ENCODE data around the gene DLG2. TPM values are rescaled to one million over a fixed set of nuclear protein-coding genes. Genes with fewer than 3 reads are reported as not detected.
A peak's percentile ranks its signal among the peaks of the same experiment; 100 is the strongest.
"Not testable (repeated sequence)": the region's sequence is repeated elsewhere in the genome, so short reads cannot be mapped to it uniquely, and the experiment has no call there.

Gene DLG2
- total RNA-seq, 1 experiment from 2014 or later: 0.72 TPM

DNA sequence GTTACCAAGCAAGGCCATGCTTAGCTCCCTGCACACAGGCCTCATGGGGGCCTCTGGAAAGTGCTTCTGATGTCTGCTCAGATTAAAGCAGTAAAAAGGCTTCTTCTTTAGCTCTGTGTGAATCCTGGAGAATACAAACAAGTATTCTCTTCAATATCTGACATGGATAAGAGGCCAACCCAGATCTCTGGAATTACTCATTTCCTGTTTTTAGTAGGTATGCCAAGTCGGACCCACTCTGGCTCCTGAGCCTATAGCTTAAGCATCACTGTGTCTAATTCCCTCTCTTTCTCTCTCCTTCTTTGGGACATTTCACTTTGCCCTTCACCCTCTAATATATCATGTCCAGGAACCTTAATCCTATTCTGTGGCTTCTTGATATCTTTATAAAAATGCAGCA lies 1811.4 kb downstream of the DLG2 start:
- DNase-seq (ENCODE audit: low spot score): peak; percentile 37

DNA sequence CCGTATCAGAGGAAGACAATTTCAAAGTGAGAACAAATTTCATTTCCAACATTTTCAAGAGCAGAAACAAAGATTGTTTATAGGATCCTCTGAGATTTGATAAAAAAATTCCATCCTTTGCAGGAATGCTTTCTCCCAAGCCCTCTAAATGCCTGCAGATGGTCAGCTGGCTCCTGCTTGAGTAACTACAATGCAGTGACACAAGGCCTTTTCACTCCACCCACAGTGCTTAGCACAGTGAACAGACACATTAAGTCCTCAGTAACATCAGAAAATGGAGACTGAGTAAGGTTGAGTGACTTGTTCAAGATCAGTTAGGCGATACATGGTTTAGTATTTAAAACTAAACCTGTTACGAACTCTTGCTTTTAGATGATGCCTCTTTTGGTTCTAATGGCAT lies 1813.8 kb downstream of the DLG2 start:
- DNase-seq (ENCODE audit: low spot score): no peak

DNA sequence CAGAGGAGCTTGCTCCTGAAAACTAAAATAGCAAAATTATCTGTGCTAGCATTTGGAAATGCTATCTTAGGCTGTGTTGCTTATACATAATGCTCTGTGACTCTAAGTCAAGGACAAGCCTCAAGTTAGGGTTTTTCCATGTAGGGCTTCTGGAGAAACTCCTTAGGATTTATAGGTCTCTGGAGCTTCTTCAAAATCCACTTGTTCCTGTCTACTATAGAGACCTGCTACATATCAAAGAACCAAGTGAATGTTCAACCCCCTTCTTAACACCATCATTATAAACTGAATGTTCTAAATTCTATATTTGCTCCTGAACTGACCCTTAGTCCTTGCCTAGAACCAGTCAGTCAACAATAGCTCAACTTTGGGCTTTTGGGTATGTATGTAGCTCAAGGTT lies 1817.9 kb downstream of the DLG2 start:
- DNase-seq (ENCODE audit: low spot score): no peak

DNA sequence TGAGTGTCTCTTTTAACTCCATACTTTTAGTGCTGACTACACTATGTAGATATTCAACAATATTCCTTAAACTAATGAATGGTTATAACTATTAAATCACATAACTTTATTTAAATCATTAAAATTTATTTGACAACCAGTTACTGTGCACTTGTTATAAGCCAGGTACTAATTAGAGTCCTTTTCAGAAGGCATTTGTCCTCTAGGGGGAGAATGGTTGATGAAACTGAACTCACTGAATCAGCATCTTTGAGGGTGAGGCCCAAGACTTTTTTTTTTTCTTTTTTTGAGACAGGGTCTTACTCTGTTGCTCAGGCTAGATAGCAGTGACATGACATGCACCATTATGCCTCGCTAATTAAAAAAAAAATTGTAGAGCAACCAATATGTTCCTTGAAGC lies 1825.3 kb downstream of the DLG2 start:
- DNase-seq (ENCODE audit: low spot score): no peak

DNA sequence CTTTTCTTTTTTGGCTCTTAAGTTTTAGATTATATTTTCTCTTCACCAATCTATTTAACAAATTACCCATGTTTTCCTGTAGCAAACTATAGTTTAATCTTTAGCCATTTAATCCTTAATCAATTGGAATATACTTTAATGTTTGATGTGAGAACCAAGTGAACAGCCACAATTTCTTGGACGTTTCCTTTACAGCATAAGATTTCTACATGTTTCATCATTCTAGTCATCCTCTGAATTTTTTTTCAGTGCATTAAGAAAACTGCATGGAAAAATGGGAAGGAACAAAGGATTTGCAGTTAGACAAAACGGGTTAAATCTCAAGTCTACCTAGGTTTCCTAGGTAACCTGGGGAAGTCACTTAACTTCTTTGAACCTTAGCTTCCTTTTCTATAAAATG lies 1833.8 kb downstream of the DLG2 start:
- DNase-seq (ENCODE audit: low spot score): no peak

DNA sequence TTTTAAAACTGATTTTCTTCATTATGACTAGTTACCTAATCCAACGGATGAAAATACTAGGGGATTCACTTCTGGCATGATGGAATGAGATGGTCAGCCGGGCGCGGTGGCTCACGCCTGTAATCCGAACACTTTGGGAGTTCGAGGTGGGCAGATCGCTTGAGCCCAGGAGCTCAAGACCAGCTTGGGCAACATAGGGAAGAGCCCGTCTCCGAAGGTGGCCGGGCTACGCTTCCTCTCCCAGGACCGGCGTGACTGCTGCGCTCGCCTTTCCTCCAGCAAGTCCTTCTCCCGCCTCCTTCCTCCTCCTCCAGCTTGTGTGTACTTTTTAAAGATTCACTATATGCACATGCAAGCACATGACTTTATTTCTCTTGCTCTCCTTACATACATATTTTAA lies 1835.6 kb downstream of the DLG2 start:
- no peak for DNase-seq (ENCODE audit: low spot score)

DNA sequence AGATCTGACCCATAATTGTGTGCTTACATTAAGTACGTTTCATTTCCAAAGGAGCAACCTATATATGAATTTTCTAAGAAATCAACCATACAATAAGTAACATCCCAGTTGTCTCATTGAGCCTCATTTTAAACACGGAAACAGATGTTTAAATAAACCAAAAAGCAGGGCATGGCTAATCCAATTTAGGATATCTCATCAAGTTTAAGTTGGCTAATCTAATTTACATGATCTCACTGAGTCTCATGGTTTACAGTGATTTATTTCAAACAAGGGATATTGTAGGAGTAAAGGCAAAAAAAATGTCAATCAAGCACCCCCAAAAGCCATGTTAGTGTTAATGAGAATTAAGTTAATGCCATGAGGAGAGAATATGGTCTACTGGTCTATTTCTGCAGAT lies 1841.2 kb downstream of the DLG2 start:
- no peak for DNase-seq (ENCODE audit: low spot score)

DNA sequence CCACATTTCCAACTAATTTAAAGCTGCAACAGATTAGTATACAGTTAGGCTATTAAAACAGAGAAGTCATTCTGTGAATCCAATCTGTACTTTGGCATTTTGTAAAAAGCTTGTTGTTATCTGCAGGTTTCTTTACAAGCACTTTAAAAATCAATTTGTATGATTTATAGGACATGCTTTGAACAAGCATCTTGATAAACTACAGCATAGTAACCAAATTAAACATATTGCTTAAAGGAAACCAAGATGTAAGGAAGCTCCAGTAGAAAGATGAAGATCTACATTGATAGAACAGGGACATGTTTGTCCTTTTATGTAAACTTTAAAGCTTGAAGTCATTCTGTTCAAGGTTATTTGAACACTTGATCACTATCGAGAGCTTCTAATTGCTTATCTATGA lies 1842.7 kb downstream of the DLG2 start:
- DNase-seq (ENCODE audit: low spot score): no peak

DNA sequence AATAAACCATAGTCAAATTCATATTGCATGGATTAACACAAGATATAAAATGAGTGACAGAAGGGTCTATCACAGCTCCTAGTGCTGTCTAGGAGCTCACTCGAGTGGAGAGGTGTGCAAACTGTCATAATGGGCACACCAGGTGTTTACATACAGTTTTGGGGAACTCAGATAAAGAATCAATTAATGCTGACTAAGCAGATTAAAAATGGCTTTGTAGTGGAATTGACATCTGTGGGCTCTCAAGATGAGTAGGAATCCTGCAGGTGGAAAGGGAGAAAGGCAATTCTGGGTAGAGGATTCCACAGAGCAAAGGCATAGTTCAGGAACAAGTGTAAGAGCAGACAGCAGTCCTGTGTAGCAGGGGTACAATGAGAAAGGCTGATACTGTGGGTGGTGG lies 1844.8 kb downstream of the DLG2 start:
- no peak for DNase-seq (ENCODE audit: low spot score)

DNA sequence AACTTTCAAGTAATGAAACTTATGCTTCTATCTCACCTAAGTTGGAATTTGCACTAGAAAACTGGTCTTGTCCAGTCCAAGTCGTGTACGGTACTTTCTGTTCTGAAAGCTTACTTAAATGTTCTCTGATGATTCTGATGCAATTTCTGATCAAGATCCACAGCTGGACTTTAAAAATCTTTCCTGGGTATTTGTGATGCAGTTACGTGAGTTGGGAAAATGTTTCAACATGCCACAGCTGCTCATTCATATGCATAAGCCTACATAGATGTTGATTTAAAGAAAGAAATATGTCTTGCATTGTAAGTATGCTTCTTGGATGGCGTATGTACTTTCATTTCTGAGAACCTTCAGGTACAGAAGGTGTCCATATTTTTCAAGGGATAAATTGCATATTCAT lies 1847.3 kb downstream of the DLG2 start:
- no peak for DNase-seq (ENCODE audit: low spot score)

DNA sequence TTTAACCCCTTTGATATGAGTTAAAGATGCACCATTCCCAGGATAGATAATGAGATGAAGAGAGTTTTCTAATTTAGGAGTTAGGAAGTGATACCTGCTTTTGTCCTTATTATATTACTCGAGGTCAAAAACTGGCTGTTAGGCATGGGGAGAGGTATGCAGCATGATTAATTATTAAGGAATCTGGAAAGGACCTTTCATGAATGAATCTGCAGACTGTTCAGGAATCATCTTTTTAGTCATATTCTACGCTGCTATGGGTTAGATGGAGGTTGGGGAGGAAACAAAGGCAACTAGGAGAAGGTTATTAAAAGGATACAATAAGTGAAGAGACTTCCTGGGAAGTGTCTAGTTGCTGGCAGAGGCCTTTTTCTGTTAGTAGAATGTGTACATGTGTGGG lies 1848.5 kb downstream of the DLG2 start:
- DNase-seq (ENCODE audit: low spot score): peak; percentile 31

DNA sequence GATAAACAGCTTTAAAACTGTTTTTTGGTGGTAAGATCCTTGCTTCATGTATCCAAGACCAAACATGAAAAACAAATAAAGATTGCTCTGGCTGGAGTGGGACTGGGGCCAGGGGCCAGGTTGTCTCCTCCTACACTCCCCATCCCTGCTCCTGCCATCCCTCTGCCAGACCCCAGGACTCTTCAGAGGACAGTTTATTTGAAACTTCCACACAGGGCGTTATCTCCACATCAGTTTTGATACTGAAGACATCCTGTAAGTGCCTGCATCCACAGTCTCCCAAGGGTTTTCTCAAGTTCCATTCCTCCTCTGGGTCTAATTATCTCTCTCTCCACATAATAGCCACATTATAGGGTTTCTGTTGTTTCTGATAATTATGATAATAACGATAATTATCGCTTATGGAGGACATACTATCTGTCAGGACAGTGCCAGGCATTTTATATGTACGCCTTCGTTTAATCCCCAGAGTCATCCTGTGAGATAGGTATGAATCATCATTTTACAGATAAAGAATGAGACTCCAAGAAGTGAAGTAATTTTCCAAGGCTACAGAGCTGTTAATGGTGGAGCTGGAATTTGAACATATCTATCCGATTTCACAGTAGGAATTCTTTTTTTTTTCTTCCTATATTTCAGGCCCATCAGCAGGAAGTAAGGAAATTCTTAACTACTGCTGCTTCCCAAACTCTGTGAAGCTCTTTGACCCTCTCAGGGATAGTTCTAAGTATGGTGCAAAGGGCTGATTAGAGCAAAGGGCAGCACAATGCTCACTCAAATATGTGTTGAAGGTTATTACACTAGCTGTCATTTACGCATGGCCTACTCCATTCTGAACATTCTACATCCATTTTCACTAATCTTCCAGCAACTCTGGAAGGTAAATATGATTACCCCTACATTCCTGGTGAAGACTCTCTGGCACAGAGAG lies 1852.9 kb downstream of the DLG2 start:
- DNase-seq (ENCODE audit: low spot score): peak; percentile 70

DNA sequence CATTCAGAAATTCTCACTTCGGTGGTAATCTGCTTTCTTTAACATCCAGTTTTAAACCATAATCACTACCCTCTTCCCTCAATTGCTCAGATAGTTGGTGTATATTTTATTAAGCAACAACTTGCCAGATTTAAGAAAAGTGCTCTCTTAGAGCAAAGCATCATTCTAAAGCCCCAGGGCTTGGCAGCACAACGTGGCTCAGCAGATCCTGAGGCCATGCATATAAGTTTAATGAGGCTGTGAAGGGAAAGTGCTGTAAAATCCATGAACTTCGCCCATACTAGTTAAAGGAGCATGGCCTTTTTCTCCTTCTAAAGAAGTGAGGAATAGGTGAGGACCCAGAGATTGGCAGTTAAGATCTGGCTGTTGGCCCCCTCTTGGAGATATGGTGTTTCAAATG lies 1858.7 kb downstream of the DLG2 start:
- DNase-seq (ENCODE audit: low spot score): no peak

DNA sequence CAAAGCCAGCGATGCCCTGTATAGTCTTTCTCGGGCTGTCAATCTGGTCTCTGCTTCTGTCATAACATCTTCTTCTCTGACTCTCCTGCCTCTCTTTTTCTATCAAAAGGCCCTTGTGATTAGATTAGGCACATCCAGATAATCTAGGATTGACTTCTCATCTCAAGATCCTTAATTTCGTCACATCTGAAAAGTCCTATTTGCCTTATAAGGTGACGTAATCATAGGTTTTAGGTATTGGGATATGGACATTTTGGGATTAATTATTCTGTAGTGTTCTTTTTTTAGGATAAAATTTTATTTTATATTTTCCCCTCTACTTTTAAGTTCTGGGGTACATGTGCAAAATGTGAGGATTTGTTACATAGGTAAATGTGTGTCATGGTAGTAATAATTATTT lies 1860.2 kb downstream of the DLG2 start:
- DNase-seq (ENCODE audit: low spot score): no peak

DNA sequence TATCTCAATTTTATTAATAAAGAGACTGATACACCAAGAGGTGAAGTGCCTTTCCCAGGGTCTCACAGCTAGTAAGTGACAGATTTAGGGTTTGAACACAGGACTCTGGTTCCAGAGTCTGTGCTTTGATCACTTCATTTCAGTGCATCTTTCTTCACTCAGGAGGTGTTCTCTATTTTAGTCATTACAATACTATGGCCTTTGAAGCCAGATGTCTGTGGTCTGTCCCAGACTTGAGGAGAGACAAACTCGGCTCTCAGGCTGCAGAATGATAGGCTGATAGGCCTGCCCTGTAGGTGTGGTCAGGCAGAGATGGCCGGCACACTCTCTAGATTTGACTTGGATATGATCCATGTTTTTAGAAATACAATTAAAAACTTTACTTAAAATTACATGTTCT lies 1862.5 kb downstream of the DLG2 start:
- DNase-seq (ENCODE audit: low spot score): no peak

DNA sequence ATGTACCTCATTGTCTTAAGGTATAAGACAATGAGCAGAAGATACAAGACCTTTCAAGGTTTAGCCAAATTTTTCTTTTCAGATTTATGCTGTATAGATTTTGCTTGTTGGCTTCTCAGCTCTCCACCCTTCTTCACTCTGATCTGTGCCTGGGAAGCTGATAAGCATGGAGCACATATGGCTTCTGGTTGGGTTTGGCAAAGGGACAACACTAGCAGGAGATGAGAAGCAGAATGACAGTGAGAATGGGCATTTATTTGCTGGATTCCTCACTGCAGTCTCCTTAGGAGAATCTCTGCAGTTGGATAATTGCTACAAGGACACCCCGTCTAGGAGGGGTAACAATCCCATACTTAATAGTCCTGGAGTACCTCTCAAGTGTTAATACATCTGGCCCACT lies 1866.2 kb downstream of the DLG2 start:
- DNase-seq (ENCODE audit: low spot score): no peak

DNA sequence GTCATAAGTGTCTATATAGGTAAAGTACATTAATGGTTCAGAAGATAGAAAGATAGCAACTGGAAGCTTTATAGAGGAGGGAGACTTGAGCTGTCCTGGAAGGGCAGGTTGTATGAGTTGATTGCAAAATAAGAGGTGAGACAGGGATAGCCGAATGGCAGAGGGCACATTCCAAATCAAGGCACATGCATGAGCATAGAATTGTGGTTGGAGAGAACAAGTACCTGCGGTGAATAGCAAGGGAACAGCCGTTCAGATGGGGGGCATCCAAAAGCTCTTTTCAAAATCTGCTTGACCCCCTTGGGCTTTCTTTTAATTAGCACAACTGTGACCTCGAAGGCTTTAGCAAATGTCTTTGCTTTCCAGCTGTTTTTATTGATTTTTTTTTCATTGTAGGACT lies 1868.0 kb downstream of the DLG2 start:
- no peak for DNase-seq (ENCODE audit: low spot score)

DNA sequence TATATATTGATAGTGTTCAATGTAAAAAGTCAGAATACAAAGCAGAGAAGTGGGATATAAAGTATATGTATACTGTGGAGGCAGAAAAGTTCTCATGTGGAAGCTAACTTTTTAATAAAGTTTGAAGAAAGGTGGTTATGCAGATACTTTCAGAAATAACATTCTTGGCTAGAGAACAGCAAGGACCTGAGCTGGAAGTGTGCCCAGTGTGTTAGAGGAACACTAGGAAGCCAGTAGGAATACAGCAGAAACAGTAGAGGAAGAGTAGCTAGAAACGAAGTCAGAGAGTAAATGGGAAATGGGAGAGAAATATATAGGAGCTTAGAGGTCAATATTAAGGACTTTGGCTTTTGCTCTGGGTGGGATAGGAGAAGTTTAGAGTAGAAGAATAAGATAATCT lies 1876.1 kb downstream of the DLG2 start:
- DNase-seq (ENCODE audit: low spot score): no peak

DNA sequence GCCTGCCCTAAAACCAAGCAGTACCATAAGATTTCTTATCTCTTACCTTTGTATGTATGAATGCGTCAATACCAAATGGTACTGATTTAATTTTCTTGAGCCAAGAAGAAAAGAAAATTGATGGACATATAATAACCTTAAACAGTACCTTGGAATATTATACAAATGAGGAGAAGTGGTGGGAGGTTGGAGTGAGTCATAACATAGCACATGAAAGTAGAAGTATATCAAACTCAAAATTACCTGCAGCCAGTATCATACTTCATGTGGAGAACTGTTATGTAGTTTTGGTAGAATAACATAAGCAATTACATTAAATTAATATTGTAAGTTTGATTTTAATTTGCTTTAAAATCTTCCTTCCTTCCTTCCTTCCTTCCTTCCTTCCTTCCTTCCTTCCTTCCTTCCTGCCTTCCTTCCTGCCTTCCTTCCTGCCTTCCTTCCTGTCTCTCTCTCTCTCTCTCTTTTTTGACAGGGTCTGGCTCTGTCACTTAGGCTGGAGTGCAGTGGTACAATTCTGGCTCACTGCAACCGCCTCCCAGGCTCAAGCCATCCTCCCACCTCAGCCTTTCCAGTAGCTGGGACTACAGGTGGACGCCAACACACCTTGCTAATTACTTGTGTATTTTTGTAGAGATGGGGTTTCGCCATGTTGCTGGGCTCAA lies 1880.1 kb downstream of the DLG2 start:
- no peak for DNase-seq (ENCODE audit: low spot score)

DNA sequence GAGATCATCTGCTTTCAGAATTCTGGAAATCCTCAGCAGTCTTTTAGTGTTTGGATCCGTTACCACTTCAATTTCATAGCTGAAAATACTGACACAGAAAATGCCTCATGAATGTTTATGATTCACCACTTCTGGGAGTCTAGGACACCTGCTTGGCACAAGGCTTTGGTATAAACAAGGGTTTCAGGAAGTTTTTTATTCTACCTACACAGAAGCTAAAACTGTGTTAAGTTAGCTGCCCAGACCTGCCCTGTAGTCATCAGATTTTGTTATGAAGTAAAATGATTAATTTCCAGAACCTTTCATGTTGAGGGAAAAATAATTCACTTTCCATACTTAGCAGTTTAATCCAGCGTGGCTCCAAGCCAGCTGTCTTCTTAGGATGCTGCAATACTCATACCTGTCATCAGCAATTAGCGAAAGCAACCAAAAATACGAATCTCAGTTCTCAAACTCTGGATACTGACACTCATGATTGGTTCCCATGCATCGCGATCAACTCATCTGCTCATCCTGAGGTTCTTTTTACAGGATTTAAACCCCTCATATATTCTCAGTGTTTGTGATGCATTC lies 1882.4 kb downstream of the DLG2 start:
- no peak for DNase-seq (ENCODE audit: low spot score)

DNA sequence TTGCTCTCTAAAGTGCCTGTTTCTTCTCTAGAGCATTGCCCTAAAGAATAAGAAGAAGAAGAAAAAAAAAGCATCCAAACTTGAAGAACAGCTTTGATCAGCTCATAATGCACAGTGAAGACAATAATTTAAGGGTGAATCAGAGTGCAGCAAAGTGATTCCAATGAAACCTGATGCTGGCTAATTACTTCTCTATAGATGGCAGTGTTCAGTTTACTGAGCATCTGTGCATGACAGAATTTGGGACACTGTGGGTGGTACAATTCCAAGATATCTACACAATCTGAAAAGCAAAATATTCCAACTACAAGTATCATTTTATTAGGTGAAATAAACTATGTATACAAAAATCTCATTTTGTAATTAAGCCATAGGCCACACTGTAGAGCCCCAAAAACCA lies 1890.5 kb downstream of the DLG2 start:
- no peak for DNase-seq (ENCODE audit: low spot score)

DNA sequence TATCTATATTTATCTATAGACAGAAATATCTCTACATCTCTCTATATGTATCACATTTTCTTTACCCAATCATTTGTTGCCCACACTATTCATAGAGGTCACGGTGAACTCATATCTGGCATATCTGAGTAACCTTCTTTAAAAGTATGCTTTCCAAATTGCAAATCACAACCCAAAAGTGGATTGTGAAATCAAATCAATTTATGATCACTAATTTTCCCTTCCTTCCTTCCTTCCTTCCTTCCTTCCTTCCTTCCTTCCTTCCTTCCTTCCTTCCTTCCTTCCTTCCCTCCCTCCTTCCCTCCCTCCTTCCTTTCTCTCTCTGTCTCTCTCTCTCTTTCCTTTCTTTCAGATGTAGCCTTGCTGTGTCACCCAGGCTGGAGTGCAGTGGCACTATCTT lies 1893.0 kb downstream of the DLG2 start:
- DNase-seq (ENCODE audit: low spot score): no peak

DNA sequence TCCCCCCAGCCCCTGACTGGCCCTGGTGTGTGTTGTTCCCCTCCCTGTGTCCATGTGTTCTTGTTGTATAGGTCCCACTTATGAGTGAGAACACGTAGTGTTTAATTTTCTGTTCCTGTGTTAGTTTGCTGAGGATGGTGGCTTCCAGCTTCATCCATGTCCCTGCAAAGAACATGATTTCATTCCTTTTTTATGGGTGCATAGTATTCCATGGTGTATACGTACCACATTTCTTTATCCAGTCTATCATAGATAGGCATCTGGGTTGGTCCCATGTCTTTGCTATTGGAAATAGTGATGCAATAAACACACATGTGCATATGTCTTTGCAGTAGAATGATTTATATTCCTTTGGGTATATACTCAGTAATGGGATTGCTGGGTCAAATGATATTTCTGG lies 1895.9 kb downstream of the DLG2 start:
- not testable (repeated sequence) for DNase-seq (ENCODE audit: low spot score)

Data from A172 (cell line).